Lung microvascular endothelial cell (primary cell): ENCODE measurements around the gene USP24. TPM values are rescaled to one million over a fixed set of nuclear protein-coding genes. Genes with fewer than 3 reads are reported as not detected.
A peak's percentile ranks its signal among the peaks of the same experiment; 100 is the strongest.

ENCODE experiments used
- DNase-seq, 2 donors: peaks; one replicate each; pipeline versions ENCODE4 v3.0.0 to v3.0.0-alpha.2; 2010; ENCODE audit warnings: low read depth in 2 of 2
- total RNA-seq: library from RNA; depleted of rRNA; stranded (reverse); fragments of >200 nt; gene quantifications from 2 replicates; pipeline ENCODE4 v1.2.1, GENCODE V29; 2014

The USP24 gene
- total RNA-seq, 1 donor from 2014 or later, result 52.0 TPM

- DNase-seq, result no peak
These were observed 144.6 kb downstream of the USP24 start for GRCh38 chr1:55070293-55071164.

- DNase-seq, result no peak
These were observed 145.9 kb downstream of the USP24 start for GRCh38 chr1:55069280-55069679.

GRCh38 chr1:55068638-55069037, 146.5 kb downstream of the USP24 start:
- no peak for DNase-seq

GRCh38 chr1:55067914-55068313, 147.2 kb downstream of the USP24 start:
- DNase-seq, result no peak

- no peak for DNase-seq
These were observed 148.0 kb downstream of the USP24 start for GRCh38 chr1:55067022-55067778.

GRCh38 chr1:55065648-55066047, 149.5 kb downstream of the USP24 start:
- no peak for DNase-seq

- peak in 1 of 2 donors; percentile 39 for DNase-seq
These were observed 150.3 kb downstream of the USP24 start for GRCh38 chr1:55064861-55065263.

- DNase-seq, result no peak
These were observed 151.0 kb downstream of the USP24 start for GRCh38 chr1:55064071-55064581.

- no peak for DNase-seq
These were observed 151.6 kb downstream of the USP24 start for GRCh38 chr1:55063577-55063942.

GRCh38 chr1:55062801-55063576, 152.2 kb downstream of the USP24 start:
- no peak for DNase-seq

- no peak for DNase-seq
These were observed 153.3 kb downstream of the USP24 start for GRCh38 chr1:55061706-55062321.

GRCh38 chr1:55061000-55061705, 154.0 kb downstream of the USP24 start:
- no peak for DNase-seq

- DNase-seq, result no peak
These were observed 154.8 kb downstream of the USP24 start for GRCh38 chr1:55060133-55060999.

- no peak for DNase-seq
These were observed 155.6 kb downstream of the USP24 start for GRCh38 chr1:55059302-55060132.

GRCh38 chr1:55057956-55058298, 157.2 kb downstream of the USP24 start:
- DNase-seq, result no peak

- DNase-seq, result no peak
These were observed 157.8 kb downstream of the USP24 start for GRCh38 chr1:55057270-55057955.

GRCh38 chr1:55056632-55056992, 158.6 kb downstream of the USP24 start:
- DNase-seq, result no peak

GRCh38 chr1:55055951-55056631, 159.1 kb downstream of the USP24 start:
- no peak for DNase-seq
